A549 treated with ZK216348 at 1 μM for 4 hours (cell line): Measurements from ENCODE around the gene DGCR8. TPM values are rescaled to one million over a fixed set of nuclear protein-coding genes. Genes with fewer than 3 reads are reported as not detected.

Experiments used
- total RNA-seq: library from RNA; stranded (reverse); fragments of 200-300 nt; extraction: Qiagen RNA extraction; gene quantifications from 5 replicates; pipeline ENCODE4 v1.2.3, GENCODE V29; 2022; ENCODE audit warnings: low read depth

The DGCR8 gene
- 20.4 to 23.2 TPM (median 21.0 TPM) in 5 replicates for total RNA-seq

GRCh38 chr22:20079745-20080444 lies at the start of gene DGCR8:
Gene DGCR8, plus strand, starts transcription at chr22:20080241. Its CDS starts 5,723 bp downstream, at chr22:20085964.

GRCh38 chr22:20115691-20116375 lies 35.8 kb downstream of the DGCR8 start, which contains the start of gene RANBP1:
Gene RANBP1, plus strand, starts transcription at chr22:20116104. Its CDS starts 81 bp downstream, at chr22:20116185.

GRCh38 chr22:20116951-20117632 lies 37.1 kb downstream of the DGCR8 start, which contains the start of gene TRMT2A:
Gene TRMT2A, minus strand, starts transcription at chr22:20117226. Its CDS starts 320 bp downstream, at chr22:20116906.

GRCh38 chr22:20131597-20131858 lies 51.5 kb downstream of the DGCR8 start, which contains the start of gene ZDHHC8:
Gene ZDHHC8, plus strand, starts transcription at chr22:20131804. Its CDS starts 144 bp downstream, at chr22:20131948.

GRCh38 chr22:20150381-20151275 lies 70.6 kb downstream of the DGCR8 start, which contains the start of gene CCDC188:
Gene CCDC188, minus strand, starts transcription at chr22:20151055. Its CDS starts 69 bp downstream, at chr22:20150986.

Other genes starting within 250 kb of the DGCR8 start
- gene GNB1L, start 225.4 kb upstream of the DGCR8 start, total RNA-seq = 8.0 to 22.0 TPM (median 18.4 TPM) in 5 replicates
- gene RTL10, start 225.4 kb upstream of the DGCR8 start, total RNA-seq = 4.9 to 9.9 TPM (median 7.3 TPM) in 5 replicates
- gene COMT, start 138.5 kb upstream of the DGCR8 start, total RNA-seq = 96.6 to 166 TPM (median 152 TPM) in 5 replicates
- gene TXNRD2, start 138.4 kb upstream of the DGCR8 start, total RNA-seq = 24.8 to 41.3 TPM (median 38.8 TPM) in 5 replicates
- gene ARVCF, start 63.4 kb upstream of the DGCR8 start, total RNA-seq = 0.91 to 3.0 TPM (median 2.4 TPM) in 5 replicates
- gene TANGO2, start 59.1 kb upstream of the DGCR8 start, total RNA-seq = 13.1 to 16.0 TPM (median 15.6 TPM) in 5 replicates
- gene RANBP1, start 35.9 kb downstream of the DGCR8 start, total RNA-seq = 280 to 330 TPM (median 293 TPM) in 5 replicates
- 10.7 to 31.0 TPM (median 26.0 TPM) in 5 replicates for gene TRMT2A, start 37.0 kb downstream of the DGCR8 start, total RNA-seq
- gene ZDHHC8, start 51.6 kb downstream of the DGCR8 start, total RNA-seq = 14.8 to 39.3 TPM (median 32.8 TPM) in 5 replicates
- gene CCDC188, start 70.8 kb downstream of the DGCR8 start, total RNA-seq = not detected in 5 replicates
- gene RTN4R, start 188.1 kb downstream of the DGCR8 start, total RNA-seq = 5.4 to 14.5 TPM (median 13.8 TPM) in 5 replicates
- 22.6 to 46.3 TPM (median 41.0 TPM) in 5 replicates for gene DGCR6L, start 239.8 kb downstream of the DGCR8 start, total RNA-seq